IMR-90 (cell line): ENCODE data around the gene MAPK10. TPM values are rescaled to one million over a fixed set of nuclear protein-coding genes. Genes with fewer than 3 reads are reported as not detected.

Source experiments
- ATAC-seq: fragments of 200-7000 bp; cut with Tn5 transposase; 2 replicates; pipeline ENCODE4 v1.9.1; 2020; ENCODE audit warnings: low read depth, mild to moderate bottlenecking, moderate library complexity
- BruUV-seq: library from RNA; stranded (reverse); fragments of 400-500 nt; replicated peaks from 2 replicates; lab custom pipeline; 2021; lab: Mats Ljungman, UMichigan
- CTCF ChIA-PET: fragments of 300-600 bp; formaldehyde crosslinking; extraction: SDS; loops from one replicate; lab custom pipeline; 2021; ENCODE audit warnings: antibody characterized with exemption; lab: Yijun Ruan, JAX
- POLR2A ChIA-PET: fragments of 300-600 bp; sonication (Branson Sonifier 250); formaldehyde crosslinking; loops from one replicate; lab custom pipeline; 2022; ENCODE audit warnings: antibody characterized with exemption; ENCODE audit not compliant: unreplicated experiment; lab: Charles Lee
- DNase-seq: peaks from one replicate; pipeline ENCODE4 v3.0.0; 2013
- H2AFZ ChIP-seq: replicated peaks from 2 replicates; pipeline ENCODE3; 2013; ENCODE audit warnings: low read length, mild to moderate bottlenecking; ENCODE audit not compliant: poor library complexity
- H2AK5ac ChIP-seq: 2 replicates; pipeline ENCODE4 v1.6.1; 2013; ENCODE audit warnings: low read depth, low read length, inconsistent platforms
- H2AK9ac ChIP-seq: replicated peaks from 2 replicates; pipeline ENCODE3; 2013; ENCODE audit warnings: mild to moderate bottlenecking, low read depth, low read length, moderate library complexity; ENCODE audit not compliant: poor library complexity
- H2BK120ac ChIP-seq: 2 replicates; pipeline ENCODE4 v1.6.1; 2013; ENCODE audit warnings: low read depth, low read length, inconsistent platforms
- H2BK15ac ChIP-seq: 3 replicates; pipeline ENCODE4 v1.6.1; 2013; ENCODE audit warnings: low read depth, low read length, inconsistent platforms
- H2BK20ac ChIP-seq: 2 replicates; pipeline ENCODE4 v1.6.1; 2013; ENCODE audit warnings: low read depth, mild to moderate bottlenecking, inconsistent platforms, low read length, moderate library complexity
- H2BK5ac ChIP-seq: 2 replicates; pipeline ENCODE4 v1.6.1; 2013; ENCODE audit warnings: mild to moderate bottlenecking, low read depth, low read length, inconsistent platforms; ENCODE audit not compliant: poor library complexity, severe bottlenecking
- H3K14ac ChIP-seq: replicated peaks from 2 replicates; pipeline ENCODE4 v1.6.1; 2013; ENCODE audit warnings: low read depth, low read length, inconsistent platforms
- H3K18ac ChIP-seq: 2 replicates; pipeline ENCODE4 v1.6.1; 2013; ENCODE audit warnings: low read depth, low read length, control low read depth
- H3K23ac ChIP-seq: 2 replicates; pipeline ENCODE4 v1.6.1; 2013; ENCODE audit warnings: low read depth, low read length, inconsistent platforms
- H3K27ac ChIP-seq: 2 replicates; pipeline ENCODE4 v1.5.1; 2013; ENCODE audit warnings: mild to moderate bottlenecking, control low read depth, low read length; ENCODE audit not compliant: insufficient read depth
- H3K27me3 ChIP-seq: 2 replicates; pipeline ENCODE4 v1.6.1; 2013; ENCODE audit warnings: low read length; ENCODE audit not compliant: control insufficient read depth, insufficient read depth
- H3K36me3 ChIP-seq: 2 replicates; pipeline ENCODE4 v1.6.1; 2013; ENCODE audit warnings: low read length, mixed read lengths; ENCODE audit not compliant: control insufficient read depth, insufficient read depth
- H3K4ac ChIP-seq: 2 replicates; pipeline ENCODE4 v1.6.1; 2013; ENCODE audit warnings: low read depth, low read length, inconsistent platforms
- H3K4me1 ChIP-seq: 2 replicates; pipeline ENCODE4 v1.6.1; 2013; ENCODE audit warnings: low read length, mixed read lengths; ENCODE audit not compliant: control insufficient read depth, insufficient read depth
- H3K4me2 ChIP-seq: 2 replicates; pipeline ENCODE4 v1.6.1; 2013; ENCODE audit warnings: low read depth, mild to moderate bottlenecking, control low read depth, low read length, moderate library complexity
- H3K4me3 ChIP-seq: 2 replicates; pipeline ENCODE4 v1.5.1; 2013; ENCODE audit warnings: low read depth, mild to moderate bottlenecking, control low read depth, low read length, moderate library complexity; ENCODE audit not compliant: insufficient read depth
- H3K56ac ChIP-seq: 2 replicates; pipeline ENCODE4 v1.6.1; 2013; ENCODE audit warnings: low read length, inconsistent platforms; ENCODE audit not compliant: insufficient read depth; ENCODE audit errors: extremely low read depth
- H3K79me1 ChIP-seq, 2 experiments: 2 replicates each; pipeline ENCODE4 v1.6.1; 2013; ENCODE audit warnings: low read length in 2 of 2, inconsistent platforms in 1 of 2, low read depth in 1 of 2
- H3K9ac ChIP-seq: 2 replicates; pipeline ENCODE4 v1.6.1; 2013; ENCODE audit warnings: low read depth, low read length, control low read depth
- H3K9me1 ChIP-seq: 2 replicates; pipeline ENCODE4 v1.6.1; 2013; ENCODE audit warnings: low read length, inconsistent platforms; ENCODE audit not compliant: insufficient read depth
- H3K9me3 ChIP-seq: 2 replicates; pipeline ENCODE4 v1.6.1; 2013; ENCODE audit warnings: low read length; ENCODE audit not compliant: control insufficient read depth, insufficient read depth
- H4K20me1 ChIP-seq: 2 replicates; pipeline ENCODE4 v1.6.1; 2013; ENCODE audit warnings: low read length, inconsistent platforms; ENCODE audit not compliant: insufficient read depth
- H4K5ac ChIP-seq: 2 replicates; pipeline ENCODE4 v1.6.1; 2013; ENCODE audit warnings: mild to moderate bottlenecking, low read depth, low read length, control low read depth
- H4K8ac ChIP-seq, 2 experiments: 2 replicates each; pipeline ENCODE4 v1.6.1; 2013; ENCODE audit warnings: low read depth in 2 of 2, low read length in 2 of 2, control low read depth in 1 of 2, inconsistent platforms in 1 of 2
- H4K91ac ChIP-seq: 2 replicates; pipeline ENCODE4 v1.6.1; 2013; ENCODE audit warnings: low read depth, low read length, inconsistent platforms; ENCODE audit not compliant: insufficient read depth
- CEBPB ChIP-seq: IDR thresholded peaks from 2 replicates; pipeline ENCODE4 v1.6.1; 2012; ENCODE audit warnings: low read depth, low read length, improper control_type of control experiment
- FOS ChIP-seq: fragments of 150-350 bp; IDR thresholded peaks from 2 replicates; pipeline ENCODE4 v1.6.1; 2016; ENCODE audit warnings: low read depth, low read length
- MAFK ChIP-seq: IDR thresholded peaks from 2 replicates; pipeline ENCODE4 v1.6.1; 2012; ENCODE audit warnings: low read depth, low read length, improper control_type of control experiment
- MAZ ChIP-seq: IDR thresholded peaks from 2 replicates; pipeline ENCODE4 v1.6.1; 2012; ENCODE audit warnings: low read depth, mild to moderate bottlenecking, low read length, improper control_type of control experiment, moderate library complexity, borderline replicate concordance
- POLR2A ChIP-seq: IDR thresholded peaks from 2 replicates; pipeline ENCODE4 v1.6.1; 2012; ENCODE audit warnings: mild to moderate bottlenecking, low read depth, low read length
- RAD21 ChIP-seq: IDR thresholded peaks from 2 replicates; pipeline ENCODE4 v1.6.1; 2012; ENCODE audit warnings: low read length, improper control_type of control experiment
- RFX5 ChIP-seq: IDR thresholded peaks from 2 replicates; pipeline ENCODE4 v1.8.0; 2012; ENCODE audit warnings: low read depth, mild to moderate bottlenecking, low read length, moderate library complexity
- SMC3 ChIP-seq: fragments of 150-350 bp; IDR thresholded peaks from 2 replicates; pipeline ENCODE4 v1.6.1; 2016; ENCODE audit warnings: low read depth, mild to moderate bottlenecking, antibody characterized with exemption, low read length, moderate library complexity
- dilution Hi-C: fragments of 300-500 bp; cut with HindIII; formaldehyde crosslinking; loops from one replicate; pipeline ENCODE4 v1.14.3; 2018; ENCODE audit warnings: low sequenced_read_pairs; ENCODE audit not compliant: unreplicated experiment
- in situ Hi-C: fragments of 300-500 bp; cut with MboI; formaldehyde crosslinking; loops from 3 replicates; pipeline ENCODE4 v1.14.3; 2019; ENCODE audit warnings: low sequenced_read_pairs, inconsistent platforms, mixed read lengths
- intact Hi-C: fragments of 100-400 bp; cut with micrococcal nuclease; formaldehyde crosslinking; loops from 2 replicates; pipeline ENCODE4 v1.10.0; 2022
- polyA plus RNA-seq, 3 experiments: library from polyadenylated mRNA; depleted of rRNA; stranded (reverse); fragments of >200 nt; gene quantifications; 2 replicates each; pipeline ENCODE4 v1.2.3, GENCODE V29; 2012; ENCODE audit warnings: low replicate concordance in 1 of 3
- total RNA-seq: library from RNA; depleted of rRNA; stranded (reverse); fragments of >200 nt; gene quantifications from 2 replicates; pipeline ENCODE4 v1.2.3, GENCODE V29; 2012
- TF ChIP-seq, protein P1 (sequence below): fragments of 150-350 bp; IDR thresholded peaks from 2 replicates; pipeline ENCODE4 v1.6.1; 2017; ENCODE audit warnings: mild to moderate bottlenecking, antibody characterized with exemption, low read length, low read depth
- TF ChIP-seq, protein P2 (sequence below): fragments of 150-350 bp; IDR thresholded peaks from 2 replicates; pipeline ENCODE4 v1.6.1; 2016; ENCODE audit warnings: low read depth, mild to moderate bottlenecking, low read length, moderate library complexity, borderline replicate concordance
- TF ChIP-seq, protein P3 (sequence below): conservative IDR thresholded peaks from 2 replicates; pipeline ENCODE4 v1.5.1; 2012; ENCODE audit warnings: mild to moderate bottlenecking, low read depth, low read length, improper control_type of control experiment

Gene MAPK10
- total and polyA plus RNA-seq, 2 of the 4 experiments (the other 2 are of a cell fraction) = 2.8 to 6.5 TPM

DNA sequence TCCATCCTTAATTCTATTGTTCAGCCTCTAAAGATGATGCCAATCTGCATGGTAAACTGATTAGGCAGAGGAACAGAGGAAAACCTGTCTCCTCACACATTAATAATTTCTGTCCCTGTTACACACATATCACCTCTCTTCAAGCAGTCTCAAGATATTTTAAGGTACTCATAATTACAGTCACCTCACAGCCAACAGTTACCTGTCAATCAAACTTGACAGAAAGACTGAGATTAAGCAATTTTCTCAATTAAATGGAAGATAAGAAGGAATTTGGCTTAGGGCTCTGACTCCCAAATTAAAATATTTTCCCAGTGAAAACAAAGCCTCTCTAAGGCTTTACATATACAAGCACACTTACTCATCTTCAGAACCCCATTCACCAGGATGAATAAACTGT is 85.2 kb downstream of the MAPK10 start:
- Histone ChIP-seq H3K27ac (no peak overlapping the region), H3K4me3 (no peak overlapping the region), H4K91ac (no peak overlapping the region), H3K14ac (no peak overlapping the region), H2AK5ac (no peak overlapping the region), H2AFZ (no peak overlapping the region), H2BK15ac (no peak overlapping the region), H3K56ac (no peak overlapping the region), H3K18ac (no peak overlapping the region), H2AK9ac (no peak overlapping the region), H3K9me1 (no peaks in the 10 kb centered on the region), H3K9me3 (no peaks in the 10 kb centered on the region), H2BK120ac (no peak overlapping the region), H3K23ac (no peak overlapping the region), H2BK5ac (no peak overlapping the region), H4K8ac (no peak overlapping the region), H3K4ac (no peak overlapping the region), H3K27me3 (no peaks in the 10 kb centered on the region), H3K4me1 (no peaks in the 10 kb centered on the region), H2BK20ac (no peak overlapping the region), H4K20me1 (no peaks in the 10 kb centered on the region), H3K36me3 (no peaks in the 10 kb centered on the region), H3K79me1 (no peaks in the 10 kb centered on the region), H3K9ac (no peak overlapping the region), H4K5ac (no peak overlapping the region), H3K4me2 (no peak overlapping the region)
- TF ChIP-seq MAZ (no peak), MAFK (no peak), POLR2A (no peak), SMC3 (no peak), FOS (no peak), RFX5 (no peak), RAD21 (no peak), CEBPB (no peak)
- TF ChIP-seq, protein P1, sequence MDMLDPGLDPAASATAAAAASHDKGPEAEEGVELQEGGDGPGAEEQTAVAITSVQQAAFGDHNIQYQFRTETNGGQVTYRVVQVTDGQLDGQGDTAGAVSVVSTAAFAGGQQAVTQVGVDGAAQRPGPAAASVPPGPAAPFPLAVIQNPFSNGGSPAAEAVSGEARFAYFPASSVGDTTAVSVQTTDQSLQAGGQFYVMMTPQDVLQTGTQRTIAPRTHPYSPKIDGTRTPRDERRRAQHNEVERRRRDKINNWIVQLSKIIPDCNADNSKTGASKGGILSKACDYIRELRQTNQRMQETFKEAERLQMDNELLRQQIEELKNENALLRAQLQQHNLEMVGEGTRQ = no peak
- TF ChIP-seq, protein P2, sequence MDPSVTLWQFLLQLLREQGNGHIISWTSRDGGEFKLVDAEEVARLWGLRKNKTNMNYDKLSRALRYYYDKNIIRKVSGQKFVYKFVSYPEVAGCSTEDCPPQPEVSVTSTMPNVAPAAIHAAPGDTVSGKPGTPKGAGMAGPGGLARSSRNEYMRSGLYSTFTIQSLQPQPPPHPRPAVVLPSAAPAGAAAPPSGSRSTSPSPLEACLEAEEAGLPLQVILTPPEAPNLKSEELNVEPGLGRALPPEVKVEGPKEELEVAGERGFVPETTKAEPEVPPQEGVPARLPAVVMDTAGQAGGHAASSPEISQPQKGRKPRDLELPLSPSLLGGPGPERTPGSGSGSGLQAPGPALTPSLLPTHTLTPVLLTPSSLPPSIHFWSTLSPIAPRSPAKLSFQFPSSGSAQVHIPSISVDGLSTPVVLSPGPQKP = no peak
- TF ChIP-seq, protein P3, sequence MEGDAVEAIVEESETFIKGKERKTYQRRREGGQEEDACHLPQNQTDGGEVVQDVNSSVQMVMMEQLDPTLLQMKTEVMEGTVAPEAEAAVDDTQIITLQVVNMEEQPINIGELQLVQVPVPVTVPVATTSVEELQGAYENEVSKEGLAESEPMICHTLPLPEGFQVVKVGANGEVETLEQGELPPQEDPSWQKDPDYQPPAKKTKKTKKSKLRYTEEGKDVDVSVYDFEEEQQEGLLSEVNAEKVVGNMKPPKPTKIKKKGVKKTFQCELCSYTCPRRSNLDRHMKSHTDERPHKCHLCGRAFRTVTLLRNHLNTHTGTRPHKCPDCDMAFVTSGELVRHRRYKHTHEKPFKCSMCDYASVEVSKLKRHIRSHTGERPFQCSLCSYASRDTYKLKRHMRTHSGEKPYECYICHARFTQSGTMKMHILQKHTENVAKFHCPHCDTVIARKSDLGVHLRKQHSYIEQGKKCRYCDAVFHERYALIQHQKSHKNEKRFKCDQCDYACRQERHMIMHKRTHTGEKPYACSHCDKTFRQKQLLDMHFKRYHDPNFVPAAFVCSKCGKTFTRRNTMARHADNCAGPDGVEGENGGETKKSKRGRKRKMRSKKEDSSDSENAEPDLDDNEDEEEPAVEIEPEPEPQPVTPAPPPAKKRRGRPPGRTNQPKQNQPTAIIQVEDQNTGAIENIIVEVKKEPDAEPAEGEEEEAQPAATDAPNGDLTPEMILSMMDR = no peak
- BruUV-seq = no TSS peak
- CTCF ChIA-PET = no interaction called here
- ATAC-seq (no peak), DNase-seq (no peak)
- in situ Hi-C loops (no loop called here), intact Hi-C loops (no loop called here), dilution Hi-C loops (no loop called here)
- POLR2A ChIA-PET = no interaction called here
